Ramos (cell line): ENCODE measurements around the gene RDH14.

Source experiments
- in situ Hi-C: fragments of 300-500 bp; cut with MboI; formaldehyde crosslinking; loops from one replicate; pipeline ENCODE4 v1.14.3; 2022; ENCODE audit warnings: low sequenced_read_pairs; ENCODE audit not compliant: unreplicated experiment

Gene RDH14

DNA sequence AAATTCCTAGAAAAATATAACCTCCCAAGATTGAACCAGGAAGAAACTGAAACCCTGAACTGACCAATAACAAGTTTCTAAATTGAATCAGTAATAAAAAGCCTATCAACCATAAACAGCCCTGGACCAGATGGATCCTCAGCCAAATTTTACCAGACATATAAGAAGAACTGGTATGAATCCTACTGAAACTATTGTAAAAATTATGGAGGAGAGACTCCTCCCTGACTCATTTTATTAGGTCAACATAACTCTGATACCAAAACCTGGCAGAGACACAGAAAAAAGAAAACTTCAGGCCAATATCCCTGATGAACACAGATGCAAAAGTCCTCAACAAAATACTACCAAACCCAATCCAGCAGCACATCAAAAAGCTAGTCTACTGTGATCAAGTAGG, 17.6 kb upstream of the RDH14 start:
- in situ Hi-C loops, result no loop called here

DNA sequence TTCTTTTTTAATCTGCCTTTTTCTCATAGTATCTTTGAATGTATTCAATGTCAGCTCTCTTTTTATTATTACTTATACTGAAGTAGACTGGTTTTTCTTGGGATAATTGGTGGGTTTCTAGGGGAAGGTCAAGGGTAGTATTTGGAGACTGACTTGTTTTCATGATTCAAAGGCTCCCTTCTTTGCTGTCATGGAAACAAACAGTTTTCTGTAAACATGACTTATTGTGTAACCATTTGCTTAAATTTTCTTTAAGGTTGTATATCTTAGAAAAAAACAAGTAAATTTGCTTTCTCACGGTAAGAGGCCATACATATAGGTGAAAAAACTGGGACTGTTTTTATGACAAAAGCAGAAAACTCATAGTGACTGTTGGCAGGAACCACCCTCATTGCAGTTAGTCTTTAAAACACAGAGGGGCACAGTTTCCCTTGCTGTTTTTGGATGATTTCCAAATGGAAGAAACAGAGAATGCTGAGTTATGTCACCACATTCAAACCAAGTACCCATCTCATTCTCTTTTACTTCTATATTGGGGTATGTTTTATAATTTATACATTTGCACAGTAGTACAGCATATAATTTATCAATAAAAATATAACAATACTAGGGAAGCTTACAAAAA, 5.8 kb upstream of the RDH14 start:
- in situ Hi-C loops, result no loop called here

DNA sequence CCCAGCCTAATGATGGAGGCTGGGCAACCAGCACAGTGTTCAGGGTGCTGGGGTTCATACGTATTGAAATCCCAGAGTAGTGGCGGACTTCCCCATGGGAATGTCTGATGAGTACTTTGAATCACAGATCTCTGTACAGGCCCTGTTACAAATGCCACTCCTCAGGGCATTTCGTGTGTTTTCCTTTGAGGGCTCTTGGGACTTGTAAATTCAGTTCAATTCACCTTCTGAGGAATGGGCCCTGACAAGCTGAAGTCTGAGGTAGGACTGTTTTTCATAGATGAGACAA, 288 bp upstream of the RDH14 start:
- in situ Hi-C loops, result no loop called here

GRCh38 chr2:18559531-18560030, 872 bp downstream of the RDH14 start:
- in situ Hi-C loops, result no loop called here

DNA sequence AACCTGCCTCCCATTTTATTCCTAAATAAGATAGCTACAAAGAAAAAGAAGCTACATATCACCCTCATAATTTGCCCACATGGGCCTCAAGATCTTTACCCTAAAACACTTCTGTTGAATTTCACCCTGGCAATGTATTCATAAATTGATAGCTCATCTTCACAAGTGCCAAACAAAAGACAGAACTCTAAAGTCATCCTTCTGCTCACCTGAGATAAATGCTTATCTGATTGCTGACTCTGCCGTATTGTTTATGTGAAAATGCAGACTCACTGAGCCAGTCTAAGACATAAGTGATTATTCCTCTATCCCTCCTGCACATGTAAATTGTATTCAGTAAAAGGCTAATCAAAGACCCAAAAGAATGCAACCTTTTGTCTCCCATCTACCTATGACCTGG, 2.0 kb downstream of the RDH14 start:
- in situ Hi-C loops, result no loop called here

DNA sequence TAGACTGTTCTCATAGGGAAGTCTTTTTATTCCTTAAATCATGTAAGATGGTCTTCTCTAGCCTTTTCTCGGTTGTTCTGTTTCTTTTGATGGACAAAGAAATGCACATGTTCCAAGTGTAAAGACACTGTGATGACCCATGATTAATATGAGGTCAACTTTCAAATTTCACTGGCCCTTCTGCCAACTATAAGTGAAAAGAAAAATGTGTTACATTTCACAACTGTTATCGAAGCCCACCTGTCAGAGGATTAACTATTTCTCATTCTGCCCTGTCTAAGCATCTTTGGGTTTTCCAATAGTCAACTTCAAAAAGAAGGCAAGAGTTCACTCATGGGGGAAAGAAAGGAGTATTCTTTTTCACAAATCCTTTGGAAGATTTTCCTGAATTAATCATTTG, 3.3 kb downstream of the RDH14 start:
- in situ Hi-C loops, result no loop called here

- in situ Hi-C loops, result no loop called here
Observed at GRCh38 chr2:18552351-18553077, 7.9 kb downstream of the RDH14 start.

DNA sequence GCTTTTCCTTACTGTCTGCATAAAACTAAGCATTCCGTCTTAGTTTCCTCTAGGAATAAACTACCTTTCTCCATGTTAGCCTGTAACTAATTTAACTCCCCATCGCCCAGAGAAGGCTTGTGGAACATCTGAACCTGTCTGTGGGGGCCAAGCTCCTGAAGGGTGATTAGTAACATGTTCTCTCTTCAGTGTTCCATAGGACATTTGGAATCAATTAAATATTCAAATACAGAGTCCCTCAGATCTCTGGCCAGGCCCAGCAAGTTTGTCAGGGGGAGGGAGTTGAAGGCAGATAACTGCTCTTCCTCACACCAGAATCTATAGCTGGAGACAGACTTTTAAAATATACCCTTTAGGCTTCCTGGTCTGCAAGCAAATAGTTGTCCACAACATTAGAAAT, 8.8 kb downstream of the RDH14 start:
- in situ Hi-C loops, result no loop called here

DNA sequence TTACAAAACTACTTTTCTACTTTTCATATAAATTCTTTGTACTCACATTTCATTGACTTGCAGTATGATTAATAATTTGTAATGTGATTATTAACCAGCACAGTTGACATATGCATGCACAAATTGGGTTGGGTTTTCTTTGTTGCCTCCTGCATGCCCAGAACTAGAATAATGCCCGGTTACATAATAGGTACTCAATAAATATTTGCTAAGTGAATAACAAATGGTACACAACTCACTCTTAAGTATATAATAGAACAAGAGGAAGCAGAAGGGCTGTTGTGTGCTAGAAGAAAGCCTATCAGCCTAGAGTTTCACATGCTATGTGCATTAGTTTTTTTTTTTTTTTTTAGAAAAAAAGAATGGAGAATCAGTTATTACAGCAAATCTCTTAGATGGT, 9.3 kb downstream of the RDH14 start:
- in situ Hi-C loops, result no loop called here

- in situ Hi-C loops, result no loop called here
Observed at GRCh38 chr2:18550433-18550832, 10.0 kb downstream of the RDH14 start.

- in situ Hi-C loops, result no loop called here
Observed at GRCh38 chr2:18549083-18549482, 11.4 kb downstream of the RDH14 start.

DNA sequence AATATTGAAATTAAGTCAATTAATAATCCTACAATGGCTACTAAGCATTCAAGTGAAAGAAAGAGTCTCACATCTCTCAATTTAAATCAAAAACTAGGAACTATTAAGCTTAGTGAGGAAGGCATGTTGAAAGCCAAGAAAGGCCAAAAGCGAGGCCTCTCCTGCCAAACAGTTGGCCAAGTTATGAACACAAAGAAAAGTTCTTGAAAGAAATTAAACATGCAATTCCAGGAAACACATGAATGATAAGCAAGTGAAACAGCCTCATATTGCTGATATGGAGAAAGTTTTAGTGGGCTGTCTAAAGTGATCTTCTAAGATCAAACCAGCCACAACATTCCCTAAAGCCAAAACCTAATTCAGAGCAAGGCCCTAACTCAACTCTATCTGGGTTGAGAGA, 11.8 kb downstream of the RDH14 start:
- in situ Hi-C loops, result no loop called here

DNA sequence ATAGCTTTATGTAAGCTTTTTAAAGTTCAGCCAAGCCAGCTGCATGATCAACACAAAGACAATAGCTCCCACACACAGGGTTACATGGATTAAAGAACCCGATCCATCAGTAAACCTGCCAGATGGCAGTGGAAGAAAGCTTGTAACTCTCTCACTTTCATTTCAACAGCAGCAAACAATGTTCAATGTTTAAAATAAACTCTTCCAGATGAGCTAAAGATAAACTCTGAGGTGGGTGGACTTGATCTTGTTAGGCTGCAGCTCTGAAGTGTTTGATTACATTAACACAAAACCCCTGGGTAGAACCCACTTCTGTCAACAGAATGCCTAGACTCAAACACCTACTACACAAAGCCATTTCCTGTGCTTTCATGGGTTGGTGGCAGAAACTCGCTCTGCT, 13.9 kb downstream of the RDH14 start:
- in situ Hi-C loops, result no loop called here

- in situ Hi-C loops, result no loop called here
Observed at GRCh38 chr2:18545384-18545783, 15.1 kb downstream of the RDH14 start.

DNA sequence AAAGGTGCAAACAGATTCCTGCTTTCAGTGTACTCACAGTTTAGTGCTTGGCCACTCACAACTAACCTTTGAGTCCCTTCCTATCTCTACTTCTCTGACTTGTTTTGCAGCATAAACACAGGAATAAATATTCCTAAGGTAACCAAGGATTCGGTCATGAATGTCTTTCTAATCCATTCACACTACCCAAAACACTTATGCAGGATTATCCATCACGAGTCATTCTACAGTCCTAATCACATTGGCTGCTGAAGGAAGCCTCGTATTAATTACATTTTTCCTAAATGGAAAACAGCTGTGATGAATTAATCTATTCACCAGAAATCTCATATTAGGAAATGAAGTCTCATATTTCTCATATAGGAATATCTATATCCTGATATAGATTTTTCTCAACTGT, 16.3 kb downstream of the RDH14 start:
- in situ Hi-C loops, result no loop called here

DNA sequence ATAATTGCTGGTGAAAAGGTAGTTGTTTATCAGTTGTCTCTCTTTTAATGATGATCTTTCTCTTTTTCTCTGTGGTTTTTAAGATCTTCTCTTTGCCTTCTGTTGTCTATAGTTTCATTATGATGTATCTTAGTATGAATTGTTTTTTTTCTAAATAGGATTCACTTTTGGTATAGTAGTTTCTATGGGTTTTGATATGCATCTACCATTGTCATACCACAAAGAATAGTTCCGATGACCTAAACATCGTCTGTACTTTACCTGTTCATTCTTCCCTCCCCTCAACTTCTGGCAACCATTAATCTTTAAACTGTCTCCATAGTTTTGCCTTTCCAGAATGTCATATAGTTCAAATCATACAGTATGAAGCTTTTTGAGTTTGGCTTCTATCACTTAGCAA, 19.6 kb downstream of the RDH14 start:
- in situ Hi-C loops, result no loop called here

DNA sequence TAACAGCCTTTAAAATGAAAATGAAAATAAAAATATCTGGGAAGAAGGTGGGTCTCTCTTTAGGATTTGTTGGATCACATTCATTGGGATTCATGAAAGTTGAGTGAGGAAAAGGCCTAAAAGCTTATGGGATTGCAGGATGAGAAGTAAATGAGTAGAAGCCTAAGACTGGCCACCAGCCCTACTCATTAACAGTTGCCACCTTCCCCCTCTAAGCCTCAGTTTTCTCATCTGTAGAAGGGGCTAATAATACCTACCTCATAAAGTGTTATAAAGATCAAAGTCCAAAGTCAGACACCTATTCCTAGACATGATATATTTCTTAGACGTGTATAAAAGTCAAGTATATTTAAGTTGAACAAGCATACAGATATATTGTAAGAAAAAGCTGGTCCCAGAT, 23.8 kb downstream of the RDH14 start:
- in situ Hi-C loops, result no loop called here

GRCh38 chr2:18536100-18536499, 24.4 kb downstream of the RDH14 start:
- in situ Hi-C loops, result no loop called here

- in situ Hi-C loops, result no loop called here
Observed at GRCh38 chr2:18531194-18531593, 29.3 kb downstream of the RDH14 start.

DNA sequence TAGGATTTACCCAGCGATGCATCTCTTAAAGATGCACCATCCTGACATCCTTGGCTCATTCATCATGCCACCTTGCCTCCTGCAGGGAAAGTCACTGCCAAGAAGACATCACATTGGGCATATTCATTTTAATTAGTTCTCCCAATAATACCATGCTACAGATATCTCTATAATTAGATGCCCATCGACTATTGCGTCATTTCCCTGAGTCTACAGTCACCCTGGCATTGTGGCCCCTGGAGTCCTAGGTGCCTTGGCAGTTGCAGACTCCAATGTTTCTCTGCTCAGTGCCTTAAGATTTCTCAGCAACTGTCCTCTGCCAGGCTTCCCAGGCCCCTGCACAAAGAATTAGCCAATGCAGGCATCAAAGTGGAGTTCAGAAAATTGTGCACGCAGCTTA, 32.6 kb downstream of the RDH14 start:
- in situ Hi-C loops, result loop anchor here (10.0 kb wide), 1 partner anchor 1337 kb away; no protein-coding TSS in a partner anchor

DNA sequence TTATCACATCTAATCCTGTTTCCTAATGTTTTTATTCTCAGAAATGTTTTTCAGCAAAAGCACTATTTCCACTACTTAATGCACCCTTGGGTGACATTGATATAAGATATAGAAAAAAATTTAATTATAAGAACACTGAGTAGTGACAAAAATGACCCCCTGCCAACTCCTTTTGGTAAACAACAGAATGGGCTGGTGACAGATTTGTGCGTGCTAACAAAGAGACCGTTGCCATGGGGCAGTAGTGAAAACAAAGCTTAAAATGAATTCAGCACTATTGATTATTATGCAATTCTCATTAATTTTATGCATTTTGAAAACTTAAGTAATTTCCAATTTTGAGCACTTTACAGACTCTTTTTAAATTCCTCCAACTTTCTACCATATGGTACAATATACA, 33.1 kb downstream of the RDH14 start:
- in situ Hi-C loops, result loop anchor here (10.0 kb wide), 1 partner anchor 1337 kb away; no protein-coding TSS in a partner anchor

DNA sequence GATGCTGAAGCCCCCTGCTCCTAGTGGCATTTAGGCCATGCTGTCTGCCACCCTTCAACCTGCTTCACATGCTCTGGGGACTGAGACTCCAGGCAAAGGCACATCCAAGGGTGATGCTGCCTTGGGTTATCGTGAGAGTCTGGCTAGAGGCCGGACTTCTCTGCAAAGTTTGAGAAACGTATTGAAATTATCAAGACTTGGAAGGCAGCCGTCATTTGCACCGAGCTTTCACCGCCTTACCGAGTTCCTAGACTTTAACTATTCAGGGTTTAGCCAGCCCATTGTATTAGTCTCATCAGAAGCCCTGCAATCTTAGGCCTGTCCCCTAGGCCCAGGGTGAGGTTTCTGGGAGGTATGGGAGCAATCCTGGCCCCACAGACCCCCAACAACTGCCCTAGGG, 34.0 kb downstream of the RDH14 start:
- in situ Hi-C loops, result loop anchor here (10.0 kb wide), 1 partner anchor 1338 kb away; no protein-coding TSS in a partner anchor
